ENCODE measurements around the gene PMVK.

PMVK gene

GRCh38 chr1:154958681-154959425 lies 22.3 kb upstream of the PMVK start:
- DNase-seq: no peak
- peaks cover 9% of the 10 kb centered on the region for H3K79me1 ChIP-seq (ENCODE audit: low read length)
- peaks cover 11% of the 10 kb centered on the region for H3K4me1 ChIP-seq (ENCODE audit: control insufficient read depth, low read depth, low read length)

DNA sequence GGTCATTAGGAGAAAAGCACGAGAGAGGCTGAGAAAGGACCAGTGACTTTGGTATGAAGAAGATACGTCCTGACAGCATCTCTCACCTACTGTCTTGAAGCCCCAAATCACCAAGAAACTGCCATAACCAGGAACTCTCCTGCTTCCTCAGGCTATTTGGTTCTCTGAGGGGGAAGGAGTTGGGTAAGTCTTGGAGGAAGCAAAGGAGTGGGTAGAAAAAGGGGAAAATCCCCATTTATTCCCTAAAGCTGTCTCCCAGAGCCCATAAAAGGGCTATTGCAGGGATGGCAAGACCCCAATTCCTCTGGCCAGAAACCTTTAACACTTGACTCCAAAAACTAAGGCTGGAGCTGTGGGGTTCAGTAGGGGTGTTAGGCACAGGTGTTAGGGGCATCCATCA lies 21.5 kb upstream of the PMVK start:
- no peak overlapping the region for H3K9ac ChIP-seq (ENCODE audit: low read length)
- no peak overlapping the region for H2AK5ac ChIP-seq (ENCODE audit: low read length)
- no peak overlapping the region for H4K8ac ChIP-seq (ENCODE audit: low read depth, low read length)
- no peaks in the 10 kb centered on the region for H3K36me3 ChIP-seq (ENCODE audit: control insufficient read depth, insufficient read depth, low read length)
- peaks cover 6% of the 10 kb centered on the region for H3K79me2 ChIP-seq (ENCODE audit: control insufficient read depth, insufficient read depth, low read length)
- H2BK120ac ChIP-seq (ENCODE audit: low read depth, low read length): no peak overlapping the region
- H3K4me3 ChIP-seq (ENCODE audit: low read length): no peak overlapping the region
- H3K4me2 ChIP-seq (ENCODE audit: low read length): no peak overlapping the region
- DNase-seq: no peak
- no peak overlapping the region for H4K5ac ChIP-seq (ENCODE audit: low read length)
- no peak overlapping the region for H3K56ac ChIP-seq (ENCODE audit: low read length)
- H2BK15ac ChIP-seq (replicated peaks; ENCODE audit: low read depth): no peak overlapping the region
- no peak overlapping the region for H3K18ac ChIP-seq (ENCODE audit: low read length)
- H2BK5ac ChIP-seq (ENCODE audit: low read length): no peak overlapping the region
- H3K79me1 ChIP-seq (ENCODE audit: low read length): peaks cover 7% of the 10 kb centered on the region
- peaks cover 11% of the 10 kb centered on the region for H3K4me1 ChIP-seq (ENCODE audit: control insufficient read depth, low read depth, low read length)
- WGBS (ENCODE audit: extremely low coverage, insufficient coverage, low lambda C conversion rate): no CpG with 5 or more reads among the region's 2 CpGs
- no peaks in the 10 kb centered on the region for H3K27me3 ChIP-seq (ENCODE audit: insufficient read depth, low read length, poor library complexity)
- H3K27ac ChIP-seq (ENCODE audit: low read depth, low read length): no peak overlapping the region
- H3K23ac ChIP-seq (ENCODE audit: low read length): no peak overlapping the region
- H3K4ac ChIP-seq (ENCODE audit: low read depth, low read length): no peak overlapping the region

More at GRCh38 chr1:154958681-154959425, 22.3 kb upstream of the PMVK start:
- H2BK15ac ChIP-seq (replicated peaks; ENCODE audit: low read depth): no peak overlapping the region
- no CpG with 5 or more reads among the region's 16 CpGs for WGBS (ENCODE audit: extremely low coverage, insufficient coverage, low lambda C conversion rate)
- H4K8ac ChIP-seq (ENCODE audit: low read depth, low read length): no peak overlapping the region
- no peak overlapping the region for H3K27ac ChIP-seq (ENCODE audit: low read depth, low read length)
- H3K23ac ChIP-seq (ENCODE audit: low read length): no peak overlapping the region
- H3K27me3 ChIP-seq (ENCODE audit: insufficient read depth, low read length, poor library complexity): no peaks in the 10 kb centered on the region
- H3K36me3 ChIP-seq (ENCODE audit: control insufficient read depth, insufficient read depth, low read length): peaks cover 6% of the 10 kb centered on the region
- no peak overlapping the region for H3K4ac ChIP-seq (ENCODE audit: low read depth, low read length)
- no peak overlapping the region for H3K9ac ChIP-seq (ENCODE audit: low read length)
- no peak overlapping the region for H3K4me3 ChIP-seq (ENCODE audit: low read length)
- no peak overlapping the region for H3K4me2 ChIP-seq (ENCODE audit: low read length)
- H2BK120ac ChIP-seq (ENCODE audit: low read depth, low read length): no peak overlapping the region
- H2BK5ac ChIP-seq (ENCODE audit: low read length): no peak overlapping the region
- no peak overlapping the region for H2AK5ac ChIP-seq (ENCODE audit: low read length)
- no peak overlapping the region for H3K56ac ChIP-seq (ENCODE audit: low read length)
- no peak overlapping the region for H4K5ac ChIP-seq (ENCODE audit: low read length)
- H3K79me2 ChIP-seq (ENCODE audit: control insufficient read depth, insufficient read depth, low read length): peaks cover 6% of the 10 kb centered on the region
- no peak overlapping the region for H3K18ac ChIP-seq (ENCODE audit: low read length)

DNA sequence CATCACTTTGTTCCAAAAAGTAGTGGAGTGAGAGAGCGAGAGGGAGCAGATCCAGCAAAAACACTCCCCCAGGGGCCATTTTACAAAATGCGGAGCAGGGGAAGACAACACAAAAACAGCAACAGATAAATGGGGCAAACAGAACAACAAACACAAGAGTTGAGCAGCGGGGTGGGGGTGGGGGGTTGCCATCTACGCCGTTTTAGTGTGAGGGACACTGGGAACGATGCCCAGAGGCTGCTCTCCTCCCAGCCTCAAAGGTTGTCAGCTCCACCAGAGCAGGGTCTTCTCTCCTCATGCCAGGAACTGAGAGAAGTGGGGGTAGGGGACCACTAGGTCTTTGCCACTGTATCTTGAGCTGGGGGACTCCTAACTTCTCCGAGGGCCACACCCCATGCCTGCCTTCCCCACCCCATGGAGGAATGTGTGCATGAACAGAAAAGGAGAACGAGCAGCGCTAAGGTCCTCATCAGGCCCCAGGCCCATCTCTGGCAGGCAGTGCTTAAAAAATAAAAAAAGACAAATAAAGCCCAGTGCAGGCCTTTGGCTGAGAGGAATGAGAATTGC lies 20.7 kb upstream of the PMVK start:
- peaks cover 11% of the 10 kb centered on the region for H3K4me1 ChIP-seq (ENCODE audit: control insufficient read depth, low read depth, low read length)

DNA sequence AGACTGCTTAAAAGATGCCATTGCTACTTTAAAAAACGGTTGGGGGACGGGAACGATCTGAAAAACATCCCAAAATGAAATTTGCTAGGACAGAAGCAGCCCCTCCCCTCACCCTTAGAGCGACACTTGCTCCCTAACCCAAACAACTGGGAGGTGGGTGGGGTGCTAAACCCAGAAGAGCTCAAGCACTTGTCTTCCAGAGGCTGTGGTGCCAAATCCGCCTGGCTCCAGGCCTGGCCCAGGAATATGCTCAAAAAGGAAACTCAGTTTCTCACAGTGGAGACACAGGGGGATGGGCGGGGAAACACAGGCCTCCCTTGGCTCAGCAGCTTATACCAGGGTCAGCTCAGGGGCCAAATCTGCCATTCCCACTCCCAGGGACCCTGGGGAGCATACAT lies 20.0 kb upstream of the PMVK start:
- Histone ChIP-seq H3K36me3 (ENCODE audit: control insufficient read depth, insufficient read depth, low read length) (no peaks in the 10 kb centered on the region), H3K4ac (ENCODE audit: low read depth, low read length) (no peak overlapping the region), H4K5ac (ENCODE audit: low read length) (no peak overlapping the region), H2BK15ac (replicated peaks; ENCODE audit: low read depth) (no peak overlapping the region), H3K79me2 (ENCODE audit: control insufficient read depth, insufficient read depth, low read length) (peaks cover 6% of the 10 kb centered on the region), H3K27me3 (ENCODE audit: insufficient read depth, low read length, poor library complexity) (no peaks in the 10 kb centered on the region), H3K79me1 (ENCODE audit: low read length) (peaks cover 7% of the 10 kb centered on the region), H4K8ac (ENCODE audit: low read depth, low read length) (peak overlapping the region; percentile 31), H2BK120ac (ENCODE audit: low read depth, low read length) (no peak overlapping the region), H3K4me3 (ENCODE audit: low read length) (peak overlapping the region; percentile 56), H3K4me1 (ENCODE audit: control insufficient read depth, low read depth, low read length) (peaks cover 11% of the 10 kb centered on the region), H3K56ac (ENCODE audit: low read length) (peak overlapping the region; percentile 84), H3K4me2 (ENCODE audit: low read length) (peak overlapping the region; percentile 93), H3K18ac (ENCODE audit: low read length) (no peak overlapping the region), H3K27ac (ENCODE audit: low read depth, low read length) (peak overlapping the region; percentile 62), H3K23ac (ENCODE audit: low read length) (peak overlapping the region; percentile 33), H2BK5ac (ENCODE audit: low read length) (peak overlapping the region; percentile 63), H3K9ac (ENCODE audit: low read length) (peak overlapping the region; percentile 85), H2AK5ac (ENCODE audit: low read length) (no peak overlapping the region)
- peak; percentile 40 for DNase-seq
- no CpG with 5 or more reads among the region's 6 CpGs for WGBS (ENCODE audit: extremely low coverage, insufficient coverage, low lambda C conversion rate)

More for the DNA sequence above, 20.7 kb upstream of the PMVK start:
- H3K4me3 ChIP-seq (ENCODE audit: low read length): no peak overlapping the region
- H2AK5ac ChIP-seq (ENCODE audit: low read length): no peak overlapping the region
- H3K4ac ChIP-seq (ENCODE audit: low read depth, low read length): no peak overlapping the region
- H2BK5ac ChIP-seq (ENCODE audit: low read length): no peak overlapping the region
- H2BK120ac ChIP-seq (ENCODE audit: low read depth, low read length): no peak overlapping the region
- no peak overlapping the region for H3K23ac ChIP-seq (ENCODE audit: low read length)
- no CpG with 5 or more reads among the region's 9 CpGs for WGBS (ENCODE audit: extremely low coverage, insufficient coverage, low lambda C conversion rate)
- H3K36me3 ChIP-seq (ENCODE audit: control insufficient read depth, insufficient read depth, low read length): no peaks in the 10 kb centered on the region
- H3K79me2 ChIP-seq (ENCODE audit: control insufficient read depth, insufficient read depth, low read length): peaks cover 6% of the 10 kb centered on the region
- peaks cover 7% of the 10 kb centered on the region for H3K79me1 ChIP-seq (ENCODE audit: low read length)
- peak overlapping the region; percentile 85 for H3K9ac ChIP-seq (ENCODE audit: low read length)
- DNase-seq: no peak
- no peak overlapping the region for H4K8ac ChIP-seq (ENCODE audit: low read depth, low read length)
- no peak overlapping the region for H4K5ac ChIP-seq (ENCODE audit: low read length)
- H3K18ac ChIP-seq (ENCODE audit: low read length): no peak overlapping the region
- H3K27ac ChIP-seq (ENCODE audit: low read depth, low read length): no peak overlapping the region
- H2BK15ac ChIP-seq (replicated peaks; ENCODE audit: low read depth): no peak overlapping the region
- H3K27me3 ChIP-seq (ENCODE audit: insufficient read depth, low read length, poor library complexity): no peaks in the 10 kb centered on the region
- H3K56ac ChIP-seq (ENCODE audit: low read length): peak overlapping the region; percentile 64
- no peak overlapping the region for H3K4me2 ChIP-seq (ENCODE audit: low read length)

- peak within 1 kb of the TSS; percentile 33 for H3K23ac ChIP-seq (ENCODE audit: low read length)
- peak within 1 kb of the TSS; percentile 85 for H3K9ac ChIP-seq (ENCODE audit: low read length)
- H2BK15ac ChIP-seq (replicated peaks; ENCODE audit: low read depth): no peak within 1 kb of the TSS
- H3K18ac ChIP-seq (ENCODE audit: low read length): peak within 1 kb of the TSS; percentile 21
- no CpG with 5 or more reads among the region's 18 CpGs for WGBS (ENCODE audit: extremely low coverage, insufficient coverage, low lambda C conversion rate)
- DNase-seq: peak; percentile 99
- H3K27me3 ChIP-seq (ENCODE audit: insufficient read depth, low read length, poor library complexity): no peaks in the 10 kb centered on the region
- peak within 1 kb of the TSS; percentile 63 for H2BK5ac ChIP-seq (ENCODE audit: low read length)
- H2AK5ac ChIP-seq (ENCODE audit: low read length): no peak within 1 kb of the TSS
- H3K4me2 ChIP-seq (ENCODE audit: low read length): peak within 1 kb of the TSS; percentile 93
- peaks cover 7% of the 10 kb centered on the region for H3K79me1 ChIP-seq (ENCODE audit: low read length)
- peaks cover 11% of the 10 kb centered on the region for H3K4me1 ChIP-seq (ENCODE audit: control insufficient read depth, low read depth, low read length)
- H4K5ac ChIP-seq (ENCODE audit: low read length): no peak within 1 kb of the TSS
- H3K27ac ChIP-seq (ENCODE audit: low read depth, low read length): peak within 1 kb of the TSS; percentile 86
- peaks cover 6% of the 10 kb centered on the region for H3K79me2 ChIP-seq (ENCODE audit: control insufficient read depth, insufficient read depth, low read length)
- no peak within 1 kb of the TSS for H3K4ac ChIP-seq (ENCODE audit: low read depth, low read length)
- H4K8ac ChIP-seq (ENCODE audit: low read depth, low read length): peak within 1 kb of the TSS; percentile 31
- no peaks in the 10 kb centered on the region for H3K36me3 ChIP-seq (ENCODE audit: control insufficient read depth, insufficient read depth, low read length)
- H3K4me3 ChIP-seq (ENCODE audit: low read length): peak within 1 kb of the TSS; percentile 67
- peak within 1 kb of the TSS; percentile 89 for H3K56ac ChIP-seq (ENCODE audit: low read length)
- H2BK120ac ChIP-seq (ENCODE audit: low read depth, low read length): no peak within 1 kb of the TSS
Measured at GRCh38 chr1:154955718-154956543, 19.4 kb upstream of the PMVK start, which contains the start of gene PBXIP1. Gene PBXIP1 (minus strand): TSS chr1:154956099. CDS start chr1:154953721, 2,378 bp downstream.
